ENCODE data around the gene CAMKK2. TPM values are rescaled to one million over a fixed set of nuclear protein-coding genes. Genes with fewer than 3 reads are reported as not detected.

Gene CAMKK2
- total and polyA plus RNA-seq, 9 of the 15 experiments (the other 6 are each of a cell fraction or from before 2014, with no cell fraction given) = 4.3 to 32.0 (median 18.2) TPM

- FAIRE-seq (no peak), ATAC-seq (no peak), DNase-seq (ENCODE audit: extremely low read depth in 1 of 4, low spot score in 3 of 4) (no peak)
- H3K4me1 ChIP-seq (replicated peaks in 1 of 2; ENCODE audit: control insufficient read depth in 2 of 2, insufficient read depth in 2 of 2, low read length in 2 of 2) = peaks cover 0 to 3% of the 10 kb centered on the region in 2 experiments; a peak in 1 of 5 replicates
- TF ChIP-seq SLC30A9 (CRISPR knock-in tag; IDR thresholded peaks at IDR 0.05) (no peak), CBX3 (IDR thresholded peaks at IDR 0.05; ENCODE audit: borderline replicate concordance in 1 of 2, low read length in 2 of 2) (no peak), SRSF9 (IDR thresholded peaks at IDR 0.05; ENCODE audit: borderline replicate concordance, low read depth, low read length) (no peak), ZNF280A (IDR thresholded peaks at IDR 0.05; ENCODE audit: low read depth, partially characterized antibody) (no peak), ARID2 (IDR thresholded peaks at IDR 0.05) (no peak), XRCC5 (IDR thresholded peaks at IDR 0.05; ENCODE audit: low read depth, low read length) (no peak), ESRRB (CRISPR knock-in tag; IDR thresholded peaks at IDR 0.05; ENCODE audit: borderline replicate concordance) (no peak), PBX2 (CRISPR knock-in tag; IDR thresholded peaks at IDR 0.05; ENCODE audit: low read depth) (no peak), PBX2 (tag; conservative IDR thresholded peaks at IDR 0.05; ENCODE audit: low read depth) (no peak), TARDBP (IDR thresholded peaks at IDR 0.05) (no peak), CAMTA2 (CRISPR knock-in tag; conservative IDR thresholded peaks at IDR 0.05) (no peak), FOXK2 (conservative IDR thresholded peaks at IDR 0.05 in 1 of 2, IDR thresholded peaks at IDR 0.05 in 1 of 2; ENCODE audit: low read depth in 2 of 2) (no peak), ZMIZ1 (IDR thresholded peaks at IDR 0.05; ENCODE audit: low read depth in 2 of 2, low read length in 2 of 2) (no peak), NONO (IDR thresholded peaks at IDR 0.05; ENCODE audit: low read depth in 2 of 2, low read length in 1 of 2) (no peak)
- H3K9ac ChIP-seq (ENCODE audit: insufficient read depth in 1 of 2, low read depth in 2 of 2, low read length in 2 of 2) = no peak overlapping the region
- intact Hi-C loops (cut with micrococcal nuclease) (no loop called here), in situ Hi-C loops (cut with MboI) (no loop called here)
- peaks cover 6% of the 10 kb centered on the region; the same call in 1 of the 3 replicates for H3K79me2 ChIP-seq (ENCODE audit: control insufficient read depth, insufficient read depth, low read length)
- no peak overlapping the region for H3K27ac ChIP-seq (ENCODE audit: extremely low read depth, low read depth, low read length)
- H3K4me3 ChIP-seq = no peak overlapping the region
- ChIA-PET POLR2A (interaction anchor here (1.0 to 2.7 kb wide), 5 partner anchors 10 to 127 kb away, joined by 3 to 11 read pairs (median 3); no protein-coding TSS in a partner anchor), CTCF (ENCODE audit: low intra/inter-chr PET ratio) (no interaction called here)
- H3K27me3 ChIP-seq (ENCODE audit: control insufficient read depth in 2 of 2, insufficient read depth in 2 of 2, low read length in 2 of 2) = no peaks in the 10 kb centered on the region
- BruUV-seq (replicated peaks) = no TSS peak
- peaks cover 95% of the 10 kb centered on the region for H3K36me3 ChIP-seq (ENCODE audit: control insufficient read depth, insufficient read depth, low read length)
- WGBS (ENCODE audit: insufficient coverage, low coverage, missing lambda C conversion rate) = 100% methylated on average over 4 of the region's 4 CpGs
- H3K4me2 ChIP-seq (ENCODE audit: insufficient read depth, low read length) = no peak overlapping the region
- H3K9me1 ChIP-seq (ENCODE audit: control insufficient read depth, insufficient read depth, low read length) = no peaks in the 10 kb centered on the region
- H3K9me3 ChIP-seq (replicated peaks; ENCODE audit: control insufficient read depth, insufficient read depth, low read depth, low read length) = no peaks in the 10 kb centered on the region
- no peak overlapping the region for H2AFZ ChIP-seq (ENCODE audit: low read depth, low read length)
- no peaks in the 10 kb centered on the region for H4K20me1 ChIP-seq (replicated peaks; ENCODE audit: control insufficient read depth, insufficient read depth, low read length)
Measured at GRCh38 chr12:121330195-121330594, 33.7 kb upstream of the CAMKK2 start.

Measured in K562 (cell line).